ENCODE data around the gene SRSF2.

GRCh38 chr17:76740329-76741118 lies 3.4 kb upstream of the SRSF2 start:
- TF ChIP-seq CTCF (IDR thresholded peaks at IDR 0.05) (no peak), POLR2A (IDR thresholded peaks at IDR 0.05) (no peak)

Measured in testis (tissue), 2 donors.